ENCODE data around the gene SUN5.

GRCh38 chr20:33034901-33035492 is 30.8 kb upstream of the SUN5 start:
- no peak for TF ChIP-seq POLR2AphosphoS5 (IDR thresholded peaks at IDR 0.05; ENCODE audit: low read depth, low read length)
- TF ChIP-seq CTCF (IDR thresholded peaks at IDR 0.05), result no peak
- no peak for TF ChIP-seq REST (IDR thresholded peaks at IDR 0.05; ENCODE audit: insufficient read depth in 1 of 2, low read depth in 2 of 2, low read length in 1 of 2)
- TF ChIP-seq SIN3A (IDR thresholded peaks at IDR 0.05; ENCODE audit: borderline replicate concordance, insufficient read depth, low read depth, low read length), result no peak
- TF ChIP-seq TCF7L2 (IDR thresholded peaks at IDR 0.05; ENCODE audit: low read depth, low read length), result no peak

Data from Panc1 (cell line).